Osteocyte (in vitro differentiated cells): ENCODE results near the gene CHRD. TPM values are rescaled to one million over a fixed set of nuclear protein-coding genes. Genes with fewer than 3 reads are reported as not detected.

Source experiments
- DNase-seq: peaks from one replicate; pipeline ENCODE4 v3.0.0; 2021; ENCODE audit warnings: mixed read lengths; ENCODE audit not compliant: unreplicated experiment; ENCODE audit errors: extremely low spot score
- H3K27ac Mint-ChIP-seq: one replicate; pipeline ENCODE4 v1.8.0; 2021; ENCODE audit warnings: mild to moderate bottlenecking, mixed read lengths; ENCODE audit not compliant: unreplicated experiment
- H3K27me3 Mint-ChIP-seq: one replicate; pipeline ENCODE4 v1.8.0; 2021; ENCODE audit warnings: mixed read lengths; ENCODE audit not compliant: unreplicated experiment
- H3K36me3 Mint-ChIP-seq: one replicate; pipeline ENCODE4 v1.8.0; 2021; ENCODE audit warnings: mixed read lengths; ENCODE audit not compliant: unreplicated experiment
- H3K4me1 Mint-ChIP-seq: one replicate; pipeline ENCODE4 v1.8.0; 2021; ENCODE audit warnings: mixed read lengths; ENCODE audit not compliant: unreplicated experiment
- H3K4me3 Mint-ChIP-seq: one replicate; pipeline ENCODE4 v1.8.0; 2021; ENCODE audit warnings: mild to moderate bottlenecking, moderate library complexity, mixed read lengths; ENCODE audit not compliant: unreplicated experiment
- H3K9me3 Mint-ChIP-seq: one replicate; pipeline ENCODE4 v1.8.0; 2021; ENCODE audit warnings: mixed read lengths; ENCODE audit not compliant: unreplicated experiment
- CTCF ChIP-seq: fragments of 200-600 bp; sonication (generic); IDR thresholded peaks from 2 replicates; pipeline ENCODE4 v1.5.0; 2021; ENCODE audit warnings: antibody characterized with exemption, mild to moderate bottlenecking, moderate library complexity
- total RNA-seq: library from RNA; stranded (reverse); gene quantifications from 2 replicates; pipeline ENCODE4 v1.2.1, GENCODE V29; 2021

CHRD gene
- total RNA-seq, 1 donor from 2014 or later = 4.4 TPM

GRCh38 chr3:184368116-184368515 is 11.7 kb upstream of the CHRD start:
- no peak overlapping the region for H3K4me3 Mint-ChIP-seq
- peaks cover 70% of the 10 kb centered on the region for H3K4me1 Mint-ChIP-seq
- H3K27ac Mint-ChIP-seq = no peak overlapping the region
- peaks cover 38% of the 10 kb centered on the region for H3K36me3 Mint-ChIP-seq
- H3K27me3 Mint-ChIP-seq = no peaks in the 10 kb centered on the region
- no peak for DNase-seq
- H3K9me3 Mint-ChIP-seq = no peaks in the 10 kb centered on the region
- TF ChIP-seq CTCF = no peak

GRCh38 chr3:184368586-184369183 is 11.2 kb upstream of the CHRD start:
- Mint-ChIP-seq H3K27me3 (no peaks in the 10 kb centered on the region), H3K4me1 (peaks cover 72% of the 10 kb centered on the region), H3K36me3 (peaks cover 38% of the 10 kb centered on the region), H3K4me3 (no peak overlapping the region), H3K9me3 (no peaks in the 10 kb centered on the region), H3K27ac (peak overlapping the region; percentile 71)
- no peak for TF ChIP-seq CTCF
- DNase-seq = no peak

- TF ChIP-seq CTCF = peak; percentile 96
- no peaks in the 10 kb centered on the region for H3K9me3 Mint-ChIP-seq
- H3K36me3 Mint-ChIP-seq = peaks cover 31% of the 10 kb centered on the region
- peak overlapping the region; percentile 9 for H3K4me3 Mint-ChIP-seq
- no peak overlapping the region for H3K27ac Mint-ChIP-seq
- H3K27me3 Mint-ChIP-seq = peaks cover 20% of the 10 kb centered on the region
- peak; percentile 92 for DNase-seq
- H3K4me1 Mint-ChIP-seq = peaks cover 61% of the 10 kb centered on the region
Observed at GRCh38 chr3:184371570-184372018, 8.3 kb upstream of the CHRD start.

GRCh38 chr3:184372296-184372821 is 7.5 kb upstream of the CHRD start:
- peaks cover 27% of the 10 kb centered on the region for H3K27me3 Mint-ChIP-seq
- peaks cover 24% of the 10 kb centered on the region for H3K36me3 Mint-ChIP-seq
- no peak overlapping the region for H3K27ac Mint-ChIP-seq
- DNase-seq = no peak
- no peak overlapping the region for H3K4me3 Mint-ChIP-seq
- no peaks in the 10 kb centered on the region for H3K9me3 Mint-ChIP-seq
- TF ChIP-seq CTCF = no peak
- H3K4me1 Mint-ChIP-seq = peaks cover 54% of the 10 kb centered on the region

- no peak for DNase-seq
- Mint-ChIP-seq H3K4me1 (peaks cover 57% of the 10 kb centered on the region), H3K9me3 (no peaks in the 10 kb centered on the region)
Observed at GRCh38 chr3:184372911-184373310, 6.9 kb upstream of the CHRD start.

More at GRCh38 chr3:184372911-184373310, 6.9 kb upstream of the CHRD start:
- no peak overlapping the region for H3K4me3 Mint-ChIP-seq
- H3K27ac Mint-ChIP-seq = no peak overlapping the region
- no peak for TF ChIP-seq CTCF
- H3K36me3 Mint-ChIP-seq = peaks cover 21% of the 10 kb centered on the region
- H3K27me3 Mint-ChIP-seq = peaks cover 32% of the 10 kb centered on the region
